Liver (tissue), 3 donors: ENCODE data around the gene CEACAM6.

ENCODE experiments used
- CTCF ChIP-seq: fragments of 150-350 bp; IDR thresholded peaks from 2 replicates; pipeline ENCODE4 v1.5.1; 2017; ENCODE audit warnings: improper control_type of control experiment, low read depth, low read length; ENCODE audit not compliant: missing input control
- RAD21 ChIP-seq, 2 donors: IDR thresholded peaks; 2 replicates each; pipeline ENCODE4 v1.6.1; 2016; ENCODE audit warnings: antibody characterized with exemption in 2 of 2, mild to moderate bottlenecking in 2 of 2
- REST ChIP-seq: IDR thresholded peaks from 2 replicates; pipeline ENCODE4 v1.6.1; 2016; ENCODE audit warnings: antibody characterized with exemption, mild to moderate bottlenecking
- YY1 ChIP-seq: IDR thresholded peaks from 2 replicates; pipeline ENCODE4 v1.6.1; 2016; ENCODE audit warnings: antibody characterized with exemption, mild to moderate bottlenecking
- TF ChIP-seq, protein P1 (sequence below): IDR thresholded peaks from 2 replicates; pipeline ENCODE4 v1.6.1; 2016; ENCODE audit warnings: antibody characterized with exemption
- donor health status: healthy.
- donor health status: healthy.

- TF ChIP-seq YY1 (no peak), CTCF (no peak), RAD21 (IDR thresholded peaks at IDR 0.05) (no peak), REST (no peak)
- TF ChIP-seq, protein P1, sequence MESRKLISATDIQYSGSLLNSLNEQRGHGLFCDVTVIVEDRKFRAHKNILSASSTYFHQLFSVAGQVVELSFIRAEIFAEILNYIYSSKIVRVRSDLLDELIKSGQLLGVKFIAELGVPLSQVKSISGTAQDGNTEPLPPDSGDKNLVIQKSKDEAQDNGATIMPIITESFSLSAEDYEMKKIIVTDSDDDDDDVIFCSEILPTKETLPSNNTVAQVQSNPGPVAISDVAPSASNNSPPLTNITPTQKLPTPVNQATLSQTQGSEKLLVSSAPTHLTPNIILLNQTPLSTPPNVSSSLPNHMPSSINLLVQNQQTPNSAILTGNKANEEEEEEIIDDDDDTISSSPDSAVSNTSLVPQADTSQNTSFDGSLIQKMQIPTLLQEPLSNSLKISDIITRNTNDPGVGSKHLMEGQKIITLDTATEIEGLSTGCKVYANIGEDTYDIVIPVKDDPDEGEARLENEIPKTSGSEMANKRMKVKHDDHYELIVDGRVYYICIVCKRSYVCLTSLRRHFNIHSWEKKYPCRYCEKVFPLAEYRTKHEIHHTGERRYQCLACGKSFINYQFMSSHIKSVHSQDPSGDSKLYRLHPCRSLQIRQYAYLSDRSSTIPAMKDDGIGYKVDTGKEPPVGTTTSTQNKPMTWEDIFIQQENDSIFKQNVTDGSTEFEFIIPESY: no peak
Measured at GRCh38 chr19:41711376-41712261, 43.7 kb upstream of the CEACAM6 start.
